HG03060 (cell line): ENCODE results near the gene NHSL2.

ENCODE experiments used
- ATAC-seq: cut with Tn5 transposase; IDR thresholded peaks from one replicate; pipeline ENCODE4 v1.9.1; 2021; ENCODE audit warnings: low read depth, moderate number of reproducible peaks; ENCODE audit not compliant: unreplicated experiment

NHSL2 gene

GRCh38 chrX:72102126-72102525, 191.5 kb downstream of the NHSL2 start:
- ATAC-seq: no peak

- no peak for ATAC-seq
These were observed 192.1 kb downstream of the NHSL2 start for GRCh38 chrX:72102760-72103159.

- ATAC-seq: peak; percentile 42
These were observed 194.8 kb downstream of the NHSL2 start for GRCh38 chrX:72105436-72105835.

GRCh38 chrX:72107320-72107719, 196.7 kb downstream of the NHSL2 start:
- no peak for ATAC-seq

GRCh38 chrX:72107841-72108595, 197.4 kb downstream of the NHSL2 start:
- ATAC-seq: no peak

- no peak for ATAC-seq
These were observed 198.0 kb downstream of the NHSL2 start for GRCh38 chrX:72108666-72109065.

- ATAC-seq: no peak
These were observed 199.6 kb downstream of the NHSL2 start for GRCh38 chrX:72110051-72110875.

GRCh38 chrX:72110876-72111708, 200.4 kb downstream of the NHSL2 start:
- no peak for ATAC-seq

- no peak for ATAC-seq
These were observed 202.8 kb downstream of the NHSL2 start for GRCh38 chrX:72113461-72113860.

- no peak for ATAC-seq
These were observed 203.7 kb downstream of the NHSL2 start for GRCh38 chrX:72114306-72114705.

- ATAC-seq: no peak
These were observed 204.2 kb downstream of the NHSL2 start for GRCh38 chrX:72114807-72115206.

GRCh38 chrX:72115380-72115779, 204.7 kb downstream of the NHSL2 start:
- no peak for ATAC-seq

- no peak for ATAC-seq
These were observed 207.1 kb downstream of the NHSL2 start for GRCh38 chrX:72117636-72118210.

- no peak for ATAC-seq
These were observed 210.2 kb downstream of the NHSL2 start for GRCh38 chrX:72120837-72121236.

GRCh38 chrX:72121383-72121782, 210.7 kb downstream of the NHSL2 start:
- ATAC-seq: no peak

GRCh38 chrX:72122621-72123337, 212.1 kb downstream of the NHSL2 start:
- ATAC-seq: no peak

GRCh38 chrX:72123471-72124185, 213.0 kb downstream of the NHSL2 start:
- no peak for ATAC-seq

GRCh38 chrX:72124540-72125201, 214.0 kb downstream of the NHSL2 start:
- ATAC-seq: no peak
